ENCODE results near the gene BCO1.

BCO1 gene

GRCh38 chr16:81237282-81237681 is 1.2 kb upstream of the BCO1 start:
- DNase-seq: no peak

- DNase-seq: no peak
Measured at GRCh38 chr16:81237942-81238295, 570 bp upstream of the BCO1 start.

DNA sequence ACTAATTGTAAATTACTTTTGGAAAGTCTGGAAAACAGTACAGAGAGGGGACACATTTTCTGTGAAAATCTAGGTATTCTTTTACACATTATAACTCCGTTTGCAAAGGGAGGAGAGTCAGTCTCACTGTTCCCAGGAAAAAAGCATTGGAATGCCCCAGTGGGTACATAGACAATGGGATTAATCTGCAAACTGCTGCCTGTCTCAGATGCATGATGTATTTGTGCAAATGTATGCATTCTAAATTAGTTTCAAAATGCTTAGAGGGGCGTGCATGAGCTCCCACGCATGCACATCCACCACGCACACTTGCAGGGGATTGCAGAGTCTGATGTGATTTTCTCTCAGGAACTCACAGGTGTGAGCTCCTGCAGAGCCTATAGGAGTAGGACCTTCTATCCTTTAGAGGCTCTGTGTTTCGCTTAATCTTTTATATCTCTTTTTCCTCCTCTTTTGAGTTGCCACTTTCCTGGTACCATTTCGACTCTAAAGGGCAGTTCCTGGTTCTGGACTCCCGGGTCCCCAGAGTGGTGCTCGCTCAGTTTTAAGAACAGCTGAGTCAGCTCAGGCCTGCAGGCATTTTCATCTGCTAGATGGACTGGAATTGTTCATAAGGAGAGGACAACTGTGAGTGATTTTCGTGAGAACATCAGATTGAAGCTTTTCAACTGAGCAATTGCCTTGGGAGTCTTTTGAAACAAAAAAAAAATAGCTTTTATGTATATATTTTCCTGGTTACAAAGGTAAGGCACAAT is 1.1 kb downstream of the BCO1 start:
- no peak for DNase-seq

GRCh38 chr16:81241706-81242105 is 3.2 kb downstream of the BCO1 start:
- DNase-seq: no peak

DNA sequence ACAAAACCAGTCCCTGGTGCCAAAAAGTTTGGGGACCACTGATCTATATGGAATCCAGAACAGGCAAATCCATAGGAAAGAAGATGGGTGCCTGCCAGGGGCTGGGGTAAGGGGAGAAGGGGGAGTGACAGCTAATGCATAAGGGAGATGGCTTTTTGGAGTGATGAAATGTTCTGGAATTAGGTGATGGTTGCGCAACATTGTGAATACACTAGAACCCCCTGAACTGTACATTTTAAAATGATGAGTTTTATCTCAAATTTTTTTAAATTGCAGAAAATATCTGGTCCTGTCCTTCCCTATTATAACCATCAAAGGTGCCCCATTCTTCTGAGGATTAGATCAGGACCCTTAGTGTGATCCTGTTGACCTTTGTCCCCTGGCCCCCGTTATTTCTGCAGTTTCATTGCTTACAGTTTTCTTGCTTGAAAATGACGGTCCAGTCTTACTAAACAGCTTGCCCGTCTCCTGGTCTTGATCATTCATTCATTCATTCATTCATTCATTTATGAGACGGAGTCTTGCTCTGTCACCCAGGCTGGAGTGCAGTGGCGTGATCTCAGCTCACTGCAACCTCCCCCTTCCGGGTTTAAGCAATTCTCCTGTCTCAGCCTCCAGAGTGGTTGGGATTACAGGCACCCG is 4.6 kb downstream of the BCO1 start:
- DNase-seq: no peak

DNA sequence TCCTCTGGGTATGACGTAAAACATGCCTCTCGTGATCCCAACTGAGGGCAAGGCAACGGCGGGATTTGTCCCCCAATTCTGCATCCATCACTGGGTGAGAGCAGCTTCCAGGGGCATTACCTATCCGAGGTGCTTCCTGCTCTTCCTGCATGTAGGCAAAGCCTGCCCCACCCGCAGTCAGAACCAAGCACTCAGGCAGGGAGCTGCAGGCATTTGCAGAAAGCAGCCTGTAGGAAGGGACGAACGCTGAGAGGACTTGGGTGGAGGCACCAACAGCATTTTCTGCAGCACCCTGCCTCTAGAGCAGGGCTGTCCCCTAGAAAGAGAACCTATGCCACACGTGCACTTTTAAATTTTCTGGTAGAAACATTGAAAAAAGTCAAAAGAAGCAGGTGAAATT is 5.5 kb downstream of the BCO1 start:
- DNase-seq: no peak

DNA sequence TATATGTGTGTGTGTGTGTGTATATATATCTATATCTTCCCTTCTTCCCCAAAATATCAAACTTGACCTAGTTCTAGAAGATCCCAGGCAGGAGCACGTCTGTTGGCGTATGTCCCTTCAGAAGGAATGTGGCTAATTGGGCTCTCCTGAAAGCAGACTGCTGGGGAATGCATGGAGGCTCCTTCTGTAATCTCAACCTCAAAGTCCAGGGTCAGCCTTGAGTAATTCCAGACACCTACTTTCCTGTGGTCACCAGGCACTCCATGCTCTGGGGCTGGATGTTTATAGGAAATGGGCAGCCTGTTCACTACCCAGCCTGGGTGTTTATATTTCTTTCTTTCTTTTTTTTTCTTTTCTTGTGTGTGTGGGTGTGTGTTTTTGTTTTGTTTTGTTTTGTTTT is 13.4 kb downstream of the BCO1 start:
- DNase-seq: no peak

DNA sequence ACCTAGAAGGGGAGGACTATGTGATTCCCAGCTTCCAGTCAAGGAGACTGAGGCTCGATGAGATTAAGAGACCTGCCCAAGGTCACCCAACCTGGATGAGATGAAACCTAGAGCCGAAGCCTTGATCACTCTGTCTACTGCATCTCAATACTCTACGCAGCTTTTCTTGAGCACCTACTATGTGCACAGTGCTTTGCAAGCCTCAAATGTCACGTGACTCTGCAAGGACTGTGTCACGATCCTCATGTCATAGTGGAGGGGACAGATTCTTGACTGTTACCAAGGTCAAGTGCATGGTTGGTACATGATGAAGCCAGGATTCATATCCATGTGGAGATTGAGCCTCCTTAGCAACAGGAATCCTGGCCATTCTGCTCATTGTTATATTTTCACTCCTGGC is 14.7 kb downstream of the BCO1 start:
- DNase-seq: no peak

GRCh38 chr16:81254922-81255526 is 16.5 kb downstream of the BCO1 start:
- no peak for DNase-seq

DNA sequence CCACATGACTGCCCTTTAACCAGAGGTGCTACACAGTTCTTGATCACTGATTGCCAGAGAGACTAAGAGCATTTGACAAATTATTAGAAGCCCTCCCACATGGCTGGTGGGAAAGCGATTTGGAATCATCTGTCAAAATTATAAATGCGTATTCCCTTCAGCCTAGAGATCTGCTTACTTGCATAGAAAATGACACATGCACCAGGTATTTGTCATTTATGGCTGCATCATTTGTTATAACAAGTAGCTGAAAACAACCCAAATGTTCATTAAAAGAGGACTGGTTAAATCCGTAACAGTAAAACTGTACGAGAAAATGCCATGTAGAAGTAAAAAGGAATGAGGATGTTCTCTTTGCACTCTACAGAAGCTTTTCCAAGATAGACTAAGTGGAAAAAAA is 21.4 kb downstream of the BCO1 start:
- no peak for DNase-seq

GRCh38 chr16:81261049-81261648 is 22.7 kb downstream of the BCO1 start:
- no peak for DNase-seq

GRCh38 chr16:81263470-81264220 is 25.2 kb downstream of the BCO1 start:
- DNase-seq: no peak

DNA sequence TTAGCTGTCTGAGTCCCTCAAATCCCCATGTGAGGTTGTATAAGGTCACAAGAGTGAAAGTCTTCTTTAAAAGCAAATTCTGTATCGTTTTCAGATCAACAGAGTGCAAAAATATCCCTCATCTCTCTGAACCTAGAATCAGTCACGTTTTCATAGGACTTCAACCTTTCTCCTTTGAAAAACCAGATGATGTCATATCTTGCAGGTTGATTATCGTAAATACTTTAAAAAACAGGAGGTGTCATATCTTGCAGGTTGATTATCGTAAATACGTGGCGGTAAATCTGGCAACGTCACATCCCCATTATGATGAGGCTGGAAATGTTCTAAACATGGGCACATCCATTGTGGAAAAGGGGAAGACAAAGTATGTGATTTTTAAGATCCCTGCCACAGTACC is 25.9 kb downstream of the BCO1 start:
- no peak for DNase-seq

GRCh38 chr16:81265052-81265451 is 26.6 kb downstream of the BCO1 start:
- DNase-seq: no peak

DNA sequence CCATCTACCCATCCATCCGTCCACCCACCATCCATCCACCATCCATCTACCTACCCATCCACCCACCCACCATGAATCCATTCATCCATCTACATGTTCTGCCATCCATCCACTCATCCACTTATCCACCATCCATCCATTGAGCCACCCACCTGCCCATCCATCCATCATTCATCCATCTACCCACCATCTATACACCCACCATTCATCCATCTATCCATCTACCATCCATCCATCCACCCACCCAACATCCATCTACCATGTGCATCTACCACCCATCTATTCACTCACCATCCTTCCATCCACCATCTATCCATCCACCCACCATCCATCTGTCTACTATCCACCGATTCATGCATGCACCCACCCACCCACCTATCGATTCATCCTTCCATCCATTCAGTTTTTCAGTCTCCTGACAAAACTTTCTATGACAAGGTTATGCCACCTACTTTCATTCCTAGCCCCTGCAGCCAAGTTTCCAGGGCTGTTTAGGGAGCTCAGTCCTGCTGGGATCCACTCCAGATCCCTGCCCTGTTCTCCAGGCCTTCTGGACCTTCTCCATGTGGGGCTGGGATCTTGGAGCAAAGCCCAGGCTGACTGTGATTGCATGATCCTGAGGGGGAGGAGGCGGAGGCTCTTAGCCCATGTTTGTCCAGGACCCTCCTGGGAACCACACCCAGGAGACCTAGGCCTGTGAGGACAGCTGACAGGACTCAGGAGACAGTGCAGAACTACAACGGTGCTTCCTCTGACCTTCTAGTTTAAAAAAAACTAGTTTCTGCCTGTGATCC is 27.4 kb downstream of the BCO1 start:
- no peak for DNase-seq

DNA sequence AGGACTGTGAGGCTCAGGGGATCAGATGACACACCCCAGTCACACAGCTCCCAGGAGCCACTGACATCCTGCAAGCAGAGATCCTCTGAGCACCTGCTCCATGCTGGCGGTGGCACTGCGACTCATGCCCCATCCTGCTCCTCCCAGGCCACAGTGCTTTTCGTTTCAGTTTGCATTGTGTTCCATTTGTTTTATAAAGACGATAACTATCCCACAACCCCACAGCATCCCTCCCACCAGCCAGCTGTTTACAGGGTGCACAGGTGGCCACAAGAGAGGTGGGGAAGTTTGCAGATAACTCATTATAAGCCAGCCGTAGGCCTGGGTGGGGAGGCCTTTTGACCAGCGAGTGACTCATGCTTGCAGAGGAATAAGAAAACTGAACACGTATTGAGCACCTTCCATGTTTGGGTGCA is 28.2 kb downstream of the BCO1 start:
- DNase-seq: no peak

- no peak for DNase-seq
Measured at GRCh38 chr16:81268509-81268908, 30.0 kb downstream of the BCO1 start.

DNA sequence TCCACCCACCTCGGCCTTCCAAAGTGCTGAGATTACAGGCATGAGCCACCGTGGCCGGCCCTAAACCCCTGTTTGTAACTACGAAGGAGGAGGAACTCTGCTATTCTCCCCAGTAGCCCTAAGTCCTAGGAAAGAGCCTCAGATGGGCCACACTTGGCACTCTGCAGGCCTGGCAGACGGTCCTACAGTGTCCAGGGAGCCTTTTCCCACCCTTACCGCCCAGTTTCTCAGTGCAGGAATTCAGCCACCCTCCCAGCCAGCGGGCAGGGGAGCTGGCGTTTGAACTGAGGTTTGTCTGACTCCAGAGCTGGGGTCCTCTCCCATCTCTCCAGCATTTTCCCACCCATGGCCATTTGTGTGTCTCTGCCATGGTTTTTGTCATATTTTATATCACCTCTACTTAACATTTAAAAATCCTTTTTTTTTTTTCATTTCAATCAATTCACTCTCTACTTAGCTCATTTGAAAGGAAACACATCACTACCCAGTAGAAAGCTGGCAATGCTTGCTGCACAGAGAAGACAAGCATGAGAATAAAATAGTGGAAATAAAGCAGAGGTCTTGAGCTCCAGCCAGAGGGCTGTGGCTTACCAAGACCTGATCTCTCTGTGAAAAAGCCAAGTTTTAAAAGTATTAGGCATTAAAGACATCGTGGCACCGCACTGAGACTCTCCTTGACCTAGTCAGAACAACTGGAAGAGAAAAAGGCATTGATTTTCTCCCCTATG is 34.9 kb downstream of the BCO1 start:
- DNase-seq: no peak

GRCh38 chr16:81275064-81275532 is 36.6 kb downstream of the BCO1 start:
- DNase-seq: no peak

- no peak for DNase-seq
Measured at GRCh38 chr16:81275795-81276194, 37.3 kb downstream of the BCO1 start.

DNA sequence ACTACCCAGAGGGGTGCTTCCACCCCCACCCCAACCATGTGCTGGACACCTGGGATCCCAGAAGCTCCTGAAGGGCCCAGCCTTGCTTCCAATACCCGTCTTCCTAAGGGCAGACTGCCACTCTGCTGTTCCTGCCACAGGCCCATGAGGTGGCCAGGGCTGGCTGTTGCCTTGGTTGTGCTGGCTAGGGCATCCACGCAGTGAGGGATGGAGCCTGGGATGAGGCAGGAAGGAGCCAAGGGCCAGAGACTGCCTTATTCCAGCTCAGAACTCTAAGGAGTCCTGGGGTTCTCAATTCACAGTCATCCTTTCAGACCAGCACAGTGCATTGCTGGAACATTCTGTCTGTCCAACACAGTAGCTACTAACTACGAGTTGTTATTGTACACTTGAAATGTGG is 37.8 kb downstream of the BCO1 start:
- DNase-seq: no peak

All from bone marrow (tissue), 2 donors.